PC-9 (cell line): ENCODE results near the gene PKNOX2. TPM values are rescaled to one million over a fixed set of nuclear protein-coding genes. Genes with fewer than 3 reads are reported as not detected.

ENCODE experiments used
- BruUV-seq: library from RNA; stranded (reverse); fragments of 400-500 nt; replicated peaks from 2 replicates; lab custom pipeline; 2021; lab: Mats Ljungman, UMichigan
- CTCF ChIA-PET: fragments of 300-600 bp; sonication (Branson Sonifier 250); formaldehyde crosslinking; loops from one replicate; lab custom pipeline; 2022; ENCODE audit warnings: antibody characterized with exemption; lab: Charles Lee
- POLR2A ChIA-PET: fragments of 300-600 bp; sonication (Branson Sonifier 250); formaldehyde crosslinking; loops from one replicate; lab custom pipeline; 2022; ENCODE audit warnings: antibody characterized with exemption; ENCODE audit not compliant: unreplicated experiment; lab: Charles Lee
- DNase-seq, 2 experiments: peaks; one replicate each; pipeline versions ENCODE4 v3.0.0 to v3.0.0-alpha.2; 2015 to 2022; ENCODE audit warnings: mixed read lengths in 1 of 2
- H2AFZ ChIP-seq: fragments of 200-600 bp; sonication (generic); 2 replicates; pipeline ENCODE4 v1.8.1; 2017; ENCODE audit warnings: antibody characterized with exemption
- H3F3A ChIP-seq: fragments of 200-600 bp; sonication (generic); 2 replicates; pipeline ENCODE4 v1.8.1; 2017; ENCODE audit warnings: antibody characterized with exemption, mild to moderate bottlenecking, low read depth; ENCODE audit not compliant: insufficient read depth
- H3K27ac ChIP-seq: fragments of 200-600 bp; sonication (generic); 2 replicates; pipeline ENCODE4 v1.6.1; 2016; ENCODE audit warnings: mixed run types
- H3K27me3 ChIP-seq: fragments of 200-600 bp; sonication (generic); 2 replicates; pipeline ENCODE4 v1.6.1; 2016; ENCODE audit warnings: low read depth, mixed run types; ENCODE audit not compliant: insufficient read depth
- H3K36me3 ChIP-seq: fragments of 200-600 bp; sonication (generic); 2 replicates; pipeline ENCODE4 v1.6.1; 2016; ENCODE audit warnings: low read depth, mixed run types
- H3K4me1 ChIP-seq: fragments of 200-600 bp; sonication (generic); replicated peaks from 2 replicates; pipeline ENCODE4 v1.6.1; 2016; ENCODE audit warnings: mixed run types; ENCODE audit not compliant: insufficient read depth
- H3K4me2 ChIP-seq: fragments of 200-600 bp; sonication (generic); 2 replicates; pipeline ENCODE4 v1.6.1; 2017; ENCODE audit warnings: mixed run types
- H3K4me3 ChIP-seq: fragments of 200-600 bp; sonication (generic); 2 replicates; pipeline ENCODE4 v1.6.1; 2016; ENCODE audit warnings: mixed run types
- H3K79me2 ChIP-seq: fragments of 200-600 bp; sonication (generic); 2 replicates; pipeline ENCODE4 v1.6.1; 2017; ENCODE audit warnings: low read depth, mixed run types
- H3K9me2 ChIP-seq: fragments of 200-600 bp; sonication (generic); 2 replicates; pipeline ENCODE4 v1.8.1; 2017; ENCODE audit warnings: mild to moderate bottlenecking; ENCODE audit not compliant: insufficient read depth
- H3K9me3 ChIP-seq: fragments of 200-600 bp; sonication (generic); 2 replicates; pipeline ENCODE4 v1.8.1; 2016; ENCODE audit warnings: low read depth; ENCODE audit not compliant: insufficient read depth
- H4K20me1 ChIP-seq: fragments of 200-600 bp; sonication (generic); 2 replicates; pipeline ENCODE4 v1.8.1; 2017; ENCODE audit not compliant: insufficient read depth
- CTCF ChIP-seq: fragments of 200-600 bp; sonication (generic); conservative IDR thresholded peaks from 2 replicates; pipeline ENCODE4 v1.6.1; 2017; ENCODE audit warnings: mixed run types, antibody characterized with exemption, mild to moderate bottlenecking, moderate library complexity
- EZH2 ChIP-seq: fragments of 200-600 bp; sonication (generic); IDR thresholded peaks from 2 replicates; pipeline ENCODE4 v1.8.0; 2017; ENCODE audit warnings: antibody characterized with exemption, low read depth
- intact Hi-C: fragments of 100-400 bp; cut with micrococcal nuclease; formaldehyde crosslinking; loops from one replicate; pipeline ENCODE4 v1.10.0; 2022; ENCODE audit not compliant: unreplicated experiment
- total RNA-seq: library from RNA; stranded (reverse); gene quantifications from 2 replicates; pipeline ENCODE4 v1.2.3, GENCODE V29; 2021

The PKNOX2 gene
- total RNA-seq, 1 experiment from 2014 or later: not detected

- H3K9me2 ChIP-seq: no peaks in the 10 kb centered on the region
- no TSS peak for BruUV-seq
- no peaks in the 10 kb centered on the region for H3K4me1 ChIP-seq
- no peaks in the 10 kb centered on the region for H3F3A ChIP-seq
- no peak for TF ChIP-seq EZH2
- no peak overlapping the region for H3K4me3 ChIP-seq
- no peaks in the 10 kb centered on the region for H3K36me3 ChIP-seq
- H2AFZ ChIP-seq: no peak overlapping the region
- POLR2A ChIA-PET: no interaction called here
- DNase-seq: no peak
- H3K9me3 ChIP-seq: no peaks in the 10 kb centered on the region
- H3K79me2 ChIP-seq: no peaks in the 10 kb centered on the region
- no peak overlapping the region for H3K4me2 ChIP-seq
- peaks cover 60% of the 10 kb centered on the region for H3K27me3 ChIP-seq
- H3K27ac ChIP-seq: no peak overlapping the region
- no peaks in the 10 kb centered on the region for H4K20me1 ChIP-seq
- intact Hi-C loops: no loop called here
- CTCF ChIA-PET: no interaction called here
Measured at GRCh38 chr11:125412177-125412496, 247.6 kb downstream of the PKNOX2 start.

- Histone ChIP-seq H3K9me3 (no peaks in the 10 kb centered on the region), H3K4me2 (no peak overlapping the region), H3F3A (no peaks in the 10 kb centered on the region), H3K27me3 (peaks cover 61% of the 10 kb centered on the region), H2AFZ (no peak overlapping the region), H3K27ac (no peak overlapping the region), H3K4me3 (no peak overlapping the region), H3K36me3 (no peaks in the 10 kb centered on the region), H3K9me2 (no peaks in the 10 kb centered on the region), H4K20me1 (no peaks in the 10 kb centered on the region), H3K4me1 (no peaks in the 10 kb centered on the region), H3K79me2 (no peaks in the 10 kb centered on the region)
- CTCF ChIA-PET: no interaction called here
- POLR2A ChIA-PET: no interaction called here
- no TSS peak for BruUV-seq
- intact Hi-C loops: no loop called here
- TF ChIP-seq EZH2 (no peak), CTCF (no peak)
- DNase-seq: no peak
Measured at GRCh38 chr11:125412509-125412908, 248.0 kb downstream of the PKNOX2 start.

- Histone ChIP-seq H2AFZ (no peak overlapping the region), H4K20me1 (no peaks in the 10 kb centered on the region), H3K4me2 (no peak overlapping the region), H3K79me2 (no peaks in the 10 kb centered on the region), H3K27me3 (peaks cover 61% of the 10 kb centered on the region), H3K4me1 (no peaks in the 10 kb centered on the region), H3K9me3 (no peaks in the 10 kb centered on the region), H3K4me3 (no peak overlapping the region), H3K27ac (no peak overlapping the region), H3F3A (no peaks in the 10 kb centered on the region), H3K36me3 (no peaks in the 10 kb centered on the region), H3K9me2 (no peaks in the 10 kb centered on the region)
- ChIA-PET POLR2A (no interaction called here), CTCF (no interaction called here)
- BruUV-seq: no TSS peak
- intact Hi-C loops: no loop called here
- no peak for DNase-seq
- TF ChIP-seq CTCF (no peak), EZH2 (no peak)
Measured at GRCh38 chr11:125413226-125413625, 248.7 kb downstream of the PKNOX2 start.

- no peaks in the 10 kb centered on the region for H4K20me1 ChIP-seq
- ChIA-PET CTCF (interaction anchor here (0.5 kb wide), 1 partner anchor 1256 kb away, joined by 6 read pairs; no protein-coding TSS in a partner anchor), POLR2A (no interaction called here)
- H2AFZ ChIP-seq: no peak overlapping the region
- no peaks in the 10 kb centered on the region for H3K36me3 ChIP-seq
- no TSS peak for BruUV-seq
- no peaks in the 10 kb centered on the region for H3K9me3 ChIP-seq
- H3K27me3 ChIP-seq: peaks cover 61% of the 10 kb centered on the region
- no peak overlapping the region for H3K27ac ChIP-seq
- H3K4me1 ChIP-seq: no peaks in the 10 kb centered on the region
- H3K4me3 ChIP-seq: no peak overlapping the region
- H3K9me2 ChIP-seq: no peaks in the 10 kb centered on the region
- no peak overlapping the region for H3K4me2 ChIP-seq
- no peaks in the 10 kb centered on the region for H3K79me2 ChIP-seq
- DNase-seq: no peak
- TF ChIP-seq EZH2: no peak
- TF ChIP-seq CTCF: no peak
- intact Hi-C loops: no loop called here
- H3F3A ChIP-seq: no peaks in the 10 kb centered on the region
Measured at GRCh38 chr11:125414121-125414520, 249.6 kb downstream of the PKNOX2 start.
